Forelimb muscle (tissue), 1 donor: ENCODE data around the gene COMP. TPM values are rescaled to one million over a fixed set of nuclear protein-coding genes. Genes with fewer than 3 reads are reported as not detected.

Source experiments
- DNase-seq: peaks from one replicate; pipeline ENCODE4 v3.0.0-alpha.2; 2013; ENCODE audit warnings: low read depth
- polyA plus RNA-seq: library from polyadenylated mRNA; unstranded; fragments of 120-200 nt; gene quantifications from one replicate; pipeline ENCODE4 v1.2.1, GENCODE V29; 2013; ENCODE audit not compliant: insufficient read length

Gene COMP
- polyA plus RNA-seq, 1 donor: 4.0 TPM

DNA sequence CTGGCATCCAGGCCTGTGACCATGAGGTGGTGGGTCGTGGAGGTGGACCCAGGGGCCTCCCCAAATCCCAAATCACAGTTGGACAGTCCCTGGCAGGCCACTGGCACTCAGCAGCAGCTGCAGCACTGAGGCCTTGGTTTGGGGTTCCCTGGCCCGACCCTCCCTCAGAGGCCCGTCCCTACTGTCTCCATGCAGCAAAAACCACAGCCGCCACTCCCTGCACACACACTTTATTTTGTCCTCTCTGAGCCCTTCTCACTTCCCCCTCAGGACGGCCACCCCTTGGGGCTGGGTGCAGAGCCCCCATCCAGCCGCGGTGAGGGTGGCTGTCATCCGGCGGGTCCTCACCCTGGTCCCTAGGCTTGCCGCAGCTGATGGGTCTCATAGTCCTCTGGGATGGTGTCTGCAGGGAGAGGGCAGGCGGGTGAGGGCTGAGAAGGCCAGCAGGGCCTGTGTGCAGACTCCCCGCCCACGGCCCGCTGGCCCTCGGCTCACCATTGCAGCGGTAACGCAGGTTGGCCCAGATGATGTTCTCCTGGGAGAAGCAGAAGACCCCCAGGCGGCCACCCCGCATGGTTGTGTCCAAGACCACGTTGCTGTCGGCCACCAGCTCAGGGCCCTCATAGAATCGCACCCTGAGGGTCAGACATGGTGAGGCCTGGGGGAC, 8.4 kb downstream of the COMP start:
- DNase-seq: no peak

- DNase-seq: no peak
These were observed 9.1 kb downstream of the COMP start for GRCh38 chr19:18781885-18782527.

GRCh38 chr19:18781047-18781600, 10.0 kb downstream of the COMP start:
- no peak for DNase-seq

DNA sequence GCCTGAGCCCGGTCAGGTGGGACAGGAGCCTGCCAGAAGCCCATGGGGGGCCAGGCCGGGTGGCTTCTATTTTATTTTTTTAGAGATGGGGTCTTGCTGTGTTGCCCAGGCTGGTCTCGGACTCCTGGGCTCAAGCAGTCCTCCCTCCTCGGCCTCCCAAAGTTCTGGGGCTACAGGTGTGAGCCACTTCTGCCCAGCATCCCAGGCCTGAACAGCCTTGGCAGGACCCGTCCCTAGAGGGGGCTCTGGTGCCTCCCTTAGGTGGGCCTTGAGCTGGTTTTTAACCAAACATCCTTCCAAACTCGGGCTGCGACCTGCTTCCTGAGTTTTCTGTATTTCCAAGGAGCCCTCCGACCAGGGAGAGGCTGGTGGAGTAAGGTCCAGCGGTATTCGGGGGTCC, 10.5 kb downstream of the COMP start:
- no peak for DNase-seq

- DNase-seq: no peak
These were observed 11.0 kb downstream of the COMP start for GRCh38 chr19:18780081-18780480.

DNA sequence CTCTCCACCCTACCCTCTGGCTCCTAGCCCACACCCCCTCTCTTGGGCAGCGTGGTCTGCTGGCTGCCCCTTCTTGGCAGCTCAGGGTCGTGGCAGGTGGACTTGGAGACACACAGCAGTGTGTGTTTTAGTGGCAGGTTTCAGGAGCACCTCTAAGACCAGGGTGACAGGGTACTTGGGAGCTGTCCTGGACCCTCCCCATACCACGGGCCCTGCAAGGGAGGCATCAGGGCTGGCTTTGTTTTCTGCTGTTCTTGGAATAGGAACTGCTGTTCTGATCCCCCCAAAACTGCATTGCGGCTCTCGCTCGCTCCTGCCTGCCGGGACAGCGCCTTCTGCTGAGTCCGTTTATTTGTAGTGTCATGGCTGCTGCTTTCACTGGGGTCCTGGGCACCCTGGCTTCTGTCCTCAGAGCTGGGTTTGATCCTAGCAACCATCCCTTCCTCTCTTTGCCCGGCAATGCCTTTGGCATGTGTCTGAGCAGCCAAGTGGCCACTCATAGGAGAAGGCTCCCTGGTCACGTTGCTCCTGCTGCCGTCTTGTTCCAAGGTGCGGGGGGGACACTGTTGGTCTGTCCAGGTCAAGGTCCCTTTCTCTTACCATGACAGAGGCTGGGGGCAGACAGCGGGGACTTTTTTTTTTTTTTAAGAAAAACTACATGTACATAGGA, 12.1 kb downstream of the COMP start:
- no peak for DNase-seq

- no peak for DNase-seq
These were observed 13.1 kb downstream of the COMP start for GRCh38 chr19:18778076-18778389.

DNA sequence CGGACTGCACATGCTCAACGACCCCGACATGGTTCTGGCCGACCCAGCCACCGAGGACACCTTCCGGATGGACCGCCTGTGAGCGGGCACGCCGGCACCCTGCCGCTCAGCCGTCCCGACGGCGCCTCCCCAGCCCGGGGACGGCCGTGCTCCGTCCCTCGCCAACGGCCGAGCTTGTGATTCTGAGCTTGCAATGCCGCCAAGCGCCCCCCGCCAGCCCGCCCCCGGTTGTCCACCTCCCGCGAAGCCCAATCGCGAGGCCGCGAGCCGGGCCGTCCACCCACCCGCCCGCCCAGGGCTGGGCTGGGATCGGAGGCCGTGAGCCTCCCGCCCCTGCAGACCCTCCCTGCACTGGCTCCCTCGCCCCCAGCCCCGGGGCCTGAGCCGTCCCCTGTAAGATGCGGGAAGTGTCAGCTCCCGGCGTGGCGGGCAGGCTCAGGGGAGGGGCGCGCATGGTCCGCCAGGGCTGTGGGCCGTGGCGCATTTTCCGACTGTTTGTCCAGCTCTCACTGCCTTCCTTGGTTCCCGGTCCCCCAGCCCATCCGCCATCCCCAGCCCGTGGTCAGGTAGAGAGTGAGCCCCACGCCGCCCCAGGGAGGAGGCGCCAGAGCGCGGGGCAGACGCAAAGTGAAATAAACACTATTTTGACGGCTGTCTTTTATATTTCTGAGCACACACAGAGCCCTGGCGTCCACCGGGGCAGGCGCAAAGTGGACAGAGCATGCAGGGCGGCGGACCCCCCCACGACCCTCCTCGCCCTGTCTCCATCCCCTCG, 13.6 kb downstream of the COMP start:
- no peak for DNase-seq

- DNase-seq: no peak
These were observed 14.4 kb downstream of the COMP start for GRCh38 chr19:18776736-18777135.

- DNase-seq: no peak
These were observed 14.9 kb downstream of the COMP start for GRCh38 chr19:18776288-18776594.

GRCh38 chr19:18775586-18776287, 15.4 kb downstream of the COMP start:
- no peak for DNase-seq

- no peak for DNase-seq
These were observed 16.2 kb downstream of the COMP start for GRCh38 chr19:18774782-18775444.

DNA sequence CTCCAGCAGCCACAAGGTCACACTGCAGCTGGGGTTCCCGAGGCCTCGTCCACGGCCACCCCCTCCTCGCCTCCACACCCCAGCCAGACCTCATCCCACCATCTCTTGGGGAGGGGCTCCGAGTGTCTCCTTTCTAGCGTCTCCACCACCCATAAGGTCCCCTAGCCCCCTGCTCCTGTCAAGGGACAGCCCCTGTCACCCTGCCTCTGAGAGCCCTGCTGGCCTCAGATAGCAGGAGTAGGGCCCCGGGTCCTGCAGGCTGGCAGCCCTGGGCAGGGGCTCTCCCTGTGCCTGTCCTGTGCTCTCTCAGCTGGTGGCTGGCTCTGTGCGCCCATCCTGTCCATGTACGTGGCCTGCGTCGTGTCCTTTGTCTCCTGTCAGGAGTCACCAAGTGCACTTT, 17.0 kb downstream of the COMP start:
- DNase-seq: no peak

GRCh38 chr19:18773682-18774081, 17.4 kb downstream of the COMP start:
- no peak for DNase-seq

DNA sequence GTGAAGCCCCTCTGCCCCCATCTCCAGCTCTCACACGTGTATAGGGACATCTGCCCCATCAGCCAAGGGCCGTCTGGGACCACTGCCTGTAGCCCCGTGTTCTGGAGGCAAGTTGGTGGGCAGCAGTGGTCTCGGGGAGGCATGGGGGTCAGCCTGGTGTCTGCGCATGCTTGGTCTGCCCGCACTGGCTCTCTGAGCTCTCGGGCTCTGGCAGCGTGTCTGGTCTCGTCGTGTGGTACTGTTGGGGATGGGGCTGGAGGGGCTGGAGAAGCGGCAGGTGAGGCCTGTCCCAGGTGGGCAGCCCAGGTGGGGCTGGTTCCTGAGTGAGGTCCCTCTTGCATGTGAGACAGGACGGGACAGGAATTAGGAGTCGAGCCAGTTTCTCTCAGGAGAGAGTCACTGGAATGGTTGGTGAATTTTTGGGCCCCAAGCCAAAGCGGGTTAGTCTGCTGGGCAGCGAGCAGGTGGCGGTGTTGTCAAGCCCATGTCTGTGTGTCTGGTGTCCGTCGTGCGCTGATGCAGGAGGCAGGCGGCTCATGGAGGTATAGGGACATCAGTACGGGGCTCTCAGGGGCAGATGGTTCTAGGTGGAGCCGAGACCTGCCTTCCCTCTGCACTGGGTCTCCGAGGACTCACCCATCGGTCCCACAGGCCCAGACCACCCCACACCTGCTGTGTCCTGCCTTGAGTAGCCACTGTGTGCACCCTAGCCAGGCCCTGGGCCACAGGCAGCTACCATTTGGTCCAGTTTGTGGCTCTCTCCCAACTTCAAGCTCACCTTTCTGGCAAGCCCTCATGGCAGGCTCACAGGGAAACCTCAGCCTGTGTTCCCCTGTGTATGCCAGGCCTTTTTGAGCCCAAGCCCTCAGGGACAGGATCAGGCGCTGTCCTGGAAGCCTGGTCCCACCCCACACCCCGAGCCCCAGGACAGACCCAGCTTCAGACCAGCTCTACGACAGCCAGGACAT, 18.2 kb downstream of the COMP start:
- no peak for DNase-seq

DNA sequence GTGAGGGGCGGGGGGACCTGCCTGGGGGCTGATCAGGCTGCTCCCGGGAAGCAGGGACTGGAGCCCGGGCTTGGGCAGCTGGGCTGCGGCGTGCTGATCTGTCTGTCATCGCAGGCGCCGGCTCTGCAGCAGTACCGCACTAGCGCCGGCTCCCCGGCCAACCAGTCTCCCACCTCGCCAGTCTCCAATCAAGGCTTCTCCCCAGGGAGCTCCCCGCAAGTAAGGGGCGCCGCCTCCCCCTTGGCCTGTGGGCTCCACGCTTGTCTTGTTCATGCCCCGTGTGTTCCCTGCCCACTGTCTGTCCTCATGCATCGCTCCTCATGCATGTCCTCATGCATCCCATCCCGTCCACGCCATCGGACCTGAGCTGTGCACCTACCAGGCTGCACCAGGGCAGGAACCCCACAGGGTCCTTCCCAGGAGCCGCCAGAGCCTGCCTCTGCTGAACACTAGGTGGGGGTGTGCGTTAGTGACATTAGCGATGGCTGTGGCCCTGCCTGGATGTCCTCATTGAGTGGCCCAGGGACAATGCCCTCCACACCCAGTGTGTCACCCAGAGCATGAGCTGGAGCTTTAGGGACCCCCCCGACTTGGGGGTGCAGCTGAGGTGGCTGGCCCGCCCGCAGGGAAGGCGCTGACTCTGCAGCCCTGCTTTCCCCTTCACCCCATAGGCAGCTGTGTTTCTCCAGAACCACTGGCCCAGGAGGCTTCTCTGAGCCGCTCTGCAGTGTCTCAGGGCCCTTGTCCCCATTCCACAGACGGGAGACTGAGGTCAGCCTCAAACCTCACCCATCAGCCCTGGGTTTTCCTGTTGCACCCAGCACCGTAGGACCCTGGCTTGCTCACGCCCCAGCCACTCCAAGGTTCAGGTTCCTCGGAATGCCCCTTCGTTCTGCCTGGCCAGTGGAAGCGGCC, 19.5 kb downstream of the COMP start:
- no peak for DNase-seq

GRCh38 chr19:18770663-18771327, 20.3 kb downstream of the COMP start:
- DNase-seq: no peak

- DNase-seq: no peak
These were observed 21.0 kb downstream of the COMP start for GRCh38 chr19:18769989-18770528.
